Astrocyte (in vitro differentiated cells and primary cell): Measurements from ENCODE around the gene PPP1R12B. TPM values are rescaled to one million over a fixed set of nuclear protein-coding genes. Genes with fewer than 3 reads are reported as not detected.
"Not testable (repeated sequence)": the region's sequence is repeated elsewhere in the genome, so short reads cannot be mapped to it uniquely, and the experiment has no call there.

ENCODE experiments used
- DNase-seq: peaks from one replicate; pipeline ENCODE4 v3.0.0-alpha.2; 2010; ENCODE audit warnings: low read depth
- FAIRE-seq: peaks from 2 replicates; lab custom pipeline; 2011; peaks lifted over from hg19 to GRCh38; lab: Jason Lieb, UNC
- H2AFZ ChIP-seq: 2 replicates; pipeline ENCODE4 v1.6.0; 2012; ENCODE audit warnings: low read depth, low read length, inconsistent platforms
- H3K27ac ChIP-seq: 2 replicates; pipeline ENCODE4 v1.5.1; 2011; ENCODE audit warnings: low read depth, low read length, inconsistent platforms
- H3K27me3 ChIP-seq: 2 replicates; pipeline ENCODE4 v1.6.0; 2011; ENCODE audit warnings: low read length, inconsistent platforms; ENCODE audit not compliant: insufficient read depth
- H3K36me3 ChIP-seq: 2 replicates; pipeline ENCODE4 v1.5.1; 2011; ENCODE audit warnings: low read length, inconsistent platforms; ENCODE audit not compliant: insufficient read depth
- H3K4me1 ChIP-seq: 2 replicates; pipeline ENCODE4 v1.5.1; 2011; ENCODE audit warnings: low read length, inconsistent platforms; ENCODE audit not compliant: insufficient read depth
- H3K4me2 ChIP-seq: 2 replicates; pipeline ENCODE4 v1.6.0; 2012; ENCODE audit warnings: low read length, inconsistent platforms
- H3K4me3 ChIP-seq: 2 replicates; pipeline ENCODE4 v1.5.1; 2011; ENCODE audit warnings: low read depth, mild to moderate bottlenecking, low read length, inconsistent platforms; ENCODE audit not compliant: insufficient read depth
- H3K79me2 ChIP-seq: 2 replicates; pipeline ENCODE4 v1.6.0; 2012; ENCODE audit warnings: mild to moderate bottlenecking, low read length, inconsistent platforms; ENCODE audit not compliant: insufficient read depth
- H3K9ac ChIP-seq: 2 replicates; pipeline ENCODE4 v1.6.0; 2012; ENCODE audit warnings: mild to moderate bottlenecking, low read length, inconsistent platforms
- H3K9me3 ChIP-seq: 2 replicates; pipeline ENCODE4 v1.5.1; 2012; ENCODE audit warnings: low read depth, mild to moderate bottlenecking, low read length, inconsistent platforms; ENCODE audit not compliant: insufficient read depth
- H4K20me1 ChIP-seq: 2 replicates; pipeline ENCODE4 v1.6.0; 2012; ENCODE audit warnings: low read length, inconsistent platforms; ENCODE audit not compliant: insufficient read depth
- H3K27ac Mint-ChIP-seq: one replicate; pipeline ENCODE4 v1.8.0; 2021; ENCODE audit warnings: mild to moderate bottlenecking, mixed read lengths; ENCODE audit not compliant: unreplicated experiment
- H3K27me3 Mint-ChIP-seq: one replicate; pipeline ENCODE4 v1.8.0; 2021; ENCODE audit warnings: low read depth, mixed read lengths; ENCODE audit not compliant: unreplicated experiment
- H3K36me3 Mint-ChIP-seq: one replicate; pipeline ENCODE4 v1.8.0; 2021; ENCODE audit warnings: low read depth, mixed read lengths; ENCODE audit not compliant: unreplicated experiment
- H3K4me1 Mint-ChIP-seq: one replicate; pipeline ENCODE4 v1.8.0; 2021; ENCODE audit warnings: low read depth, mixed read lengths; ENCODE audit not compliant: unreplicated experiment
- H3K4me3 Mint-ChIP-seq: one replicate; pipeline ENCODE4 v1.8.0; 2021; ENCODE audit warnings: mild to moderate bottlenecking, moderate library complexity, mixed read lengths; ENCODE audit not compliant: unreplicated experiment
- H3K9me3 Mint-ChIP-seq: one replicate; pipeline ENCODE4 v1.8.0; 2021; ENCODE audit warnings: mild to moderate bottlenecking, mixed read lengths; ENCODE audit not compliant: unreplicated experiment
- EZH2 ChIP-seq: IDR thresholded peaks from 2 replicates; pipeline ENCODE4 v1.6.1; 2012; ENCODE audit warnings: mild to moderate bottlenecking, low read length, inconsistent platforms; ENCODE audit not compliant: insufficient read depth
- total RNA-seq: library from RNA; stranded (reverse); gene quantifications from 2 replicates; pipeline ENCODE4 v1.2.1, GENCODE V29; 2021
- TF ChIP-seq, protein P1 (sequence below): IDR thresholded peaks from 2 replicates; pipeline ENCODE4 v1.5.1; 2011; ENCODE audit warnings: low read depth, mild to moderate bottlenecking, inconsistent platforms, low read length, moderate library complexity; ENCODE audit not compliant: insufficient read depth

Gene PPP1R12B
- total RNA-seq, 1 donor from 2014 or later, result 12.2 TPM

DNA sequence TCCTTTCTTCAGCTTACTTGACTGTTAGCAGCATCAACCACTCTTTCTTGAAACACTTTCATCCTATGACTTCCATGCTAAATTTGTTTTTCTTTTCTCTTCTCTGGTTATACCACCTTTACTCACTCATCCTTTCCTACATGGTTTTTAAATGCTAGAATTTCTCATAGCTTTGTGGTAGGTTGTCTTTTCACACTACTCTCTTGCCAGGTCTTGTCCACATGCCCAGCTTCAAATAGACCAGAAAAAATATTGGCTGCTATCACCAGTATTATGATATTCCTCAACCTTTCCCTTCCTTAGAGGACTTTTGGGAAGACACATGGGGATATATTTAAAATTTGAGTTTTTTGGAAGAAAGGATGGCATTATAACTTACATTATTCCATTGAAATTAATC, 48.8 kb downstream of the PPP1R12B start:
- DNase-seq (no peak), FAIRE-seq (no peak)
- H3K4me1 ChIP-seq, result peaks cover 9% of the 10 kb centered on the region
- no peaks in the 10 kb centered on the region for H3K9me3 Mint-ChIP-seq
- no peak overlapping the region for H3K4me3 ChIP-seq
- H3K27ac ChIP-seq, result no peak overlapping the region
- H3K27me3 Mint-ChIP-seq, result no peaks in the 10 kb centered on the region
- TF ChIP-seq, protein P1, sequence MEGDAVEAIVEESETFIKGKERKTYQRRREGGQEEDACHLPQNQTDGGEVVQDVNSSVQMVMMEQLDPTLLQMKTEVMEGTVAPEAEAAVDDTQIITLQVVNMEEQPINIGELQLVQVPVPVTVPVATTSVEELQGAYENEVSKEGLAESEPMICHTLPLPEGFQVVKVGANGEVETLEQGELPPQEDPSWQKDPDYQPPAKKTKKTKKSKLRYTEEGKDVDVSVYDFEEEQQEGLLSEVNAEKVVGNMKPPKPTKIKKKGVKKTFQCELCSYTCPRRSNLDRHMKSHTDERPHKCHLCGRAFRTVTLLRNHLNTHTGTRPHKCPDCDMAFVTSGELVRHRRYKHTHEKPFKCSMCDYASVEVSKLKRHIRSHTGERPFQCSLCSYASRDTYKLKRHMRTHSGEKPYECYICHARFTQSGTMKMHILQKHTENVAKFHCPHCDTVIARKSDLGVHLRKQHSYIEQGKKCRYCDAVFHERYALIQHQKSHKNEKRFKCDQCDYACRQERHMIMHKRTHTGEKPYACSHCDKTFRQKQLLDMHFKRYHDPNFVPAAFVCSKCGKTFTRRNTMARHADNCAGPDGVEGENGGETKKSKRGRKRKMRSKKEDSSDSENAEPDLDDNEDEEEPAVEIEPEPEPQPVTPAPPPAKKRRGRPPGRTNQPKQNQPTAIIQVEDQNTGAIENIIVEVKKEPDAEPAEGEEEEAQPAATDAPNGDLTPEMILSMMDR, result no peak
- TF ChIP-seq EZH2, result no peak
- no peak overlapping the region for H2AFZ ChIP-seq
- H3K4me3 Mint-ChIP-seq, result no peak overlapping the region
- H3K9ac ChIP-seq, result no peak overlapping the region
- no peaks in the 10 kb centered on the region for H3K27me3 ChIP-seq
- H3K27ac Mint-ChIP-seq, result no peak overlapping the region
- H4K20me1 ChIP-seq, result no peaks in the 10 kb centered on the region
- peaks cover 11% of the 10 kb centered on the region for H3K4me1 Mint-ChIP-seq
- no peaks in the 10 kb centered on the region for H3K9me3 ChIP-seq
- no peaks in the 10 kb centered on the region for H3K79me2 ChIP-seq
- H3K36me3 Mint-ChIP-seq, result no peaks in the 10 kb centered on the region
- no peak overlapping the region for H3K4me2 ChIP-seq
- no peaks in the 10 kb centered on the region for H3K36me3 ChIP-seq

DNA sequence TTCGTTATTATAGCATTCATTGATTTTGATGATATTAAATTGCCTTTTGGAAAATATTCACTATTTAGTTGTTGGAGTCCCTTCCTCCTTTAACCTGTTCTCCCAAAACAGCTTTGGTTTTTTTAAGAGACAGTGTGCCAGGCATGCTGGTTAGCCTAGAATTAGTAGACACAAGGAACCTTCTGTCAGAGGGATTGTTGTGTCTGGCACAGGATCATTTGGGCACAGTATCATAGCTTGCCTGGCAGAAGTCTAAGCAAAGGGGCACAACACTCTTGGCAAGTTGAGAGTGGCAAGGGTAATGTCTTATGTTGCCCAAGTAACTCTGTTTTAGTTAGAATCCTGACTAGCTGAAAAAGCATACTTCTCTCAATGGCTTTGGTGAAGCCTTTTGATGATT, 49.9 kb downstream of the PPP1R12B start:
- H3K9me3 ChIP-seq, H3K4me3 ChIP-seq, H3K36me3 ChIP-seq, H3K4me3 Mint-ChIP-seq, FAIRE-seq, H2AFZ ChIP-seq, H3K27me3 Mint-ChIP-seq, H3K9me3 Mint-ChIP-seq, H3K79me2 ChIP-seq, H3K27me3 ChIP-seq, DNase-seq, H3K4me1 ChIP-seq, H3K27ac ChIP-seq, H3K4me2 ChIP-seq, H4K20me1 ChIP-seq, H3K36me3 Mint-ChIP-seq, H3K27ac Mint-ChIP-seq, H3K9ac ChIP-seq: not testable (repeated sequence)
- H3K4me1 Mint-ChIP-seq, result peaks cover 11% of the 10 kb centered on the region

DNA sequence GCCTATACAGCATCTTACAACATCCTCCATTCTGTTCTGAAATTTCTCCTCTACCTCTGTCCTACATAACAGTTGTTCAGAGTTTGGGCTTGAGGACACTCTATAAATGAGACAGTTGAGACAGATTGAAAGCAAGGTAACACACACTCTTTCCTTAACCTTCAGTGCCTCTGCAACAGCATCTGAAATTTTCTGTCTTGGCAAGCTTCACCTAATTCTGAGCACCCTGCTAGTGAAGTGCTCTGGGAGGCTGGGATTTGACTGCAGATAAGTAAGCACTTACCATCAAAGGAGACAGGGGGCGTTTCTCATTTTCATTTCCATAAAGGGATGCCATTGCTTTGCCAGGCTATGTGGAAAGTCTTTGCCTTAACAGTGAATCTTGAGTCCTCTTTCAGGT, 53.3 kb downstream of the PPP1R12B start:
- not testable (repeated sequence) for H3K4me2 ChIP-seq, H3K9me3 Mint-ChIP-seq, H3K4me3 ChIP-seq, H4K20me1 ChIP-seq, H2AFZ ChIP-seq, H3K27me3 ChIP-seq, H3K4me1 Mint-ChIP-seq, H3K79me2 ChIP-seq, H3K27ac ChIP-seq, FAIRE-seq, H3K36me3 ChIP-seq, H3K27ac Mint-ChIP-seq, H3K9ac ChIP-seq, H3K4me3 Mint-ChIP-seq, H3K36me3 Mint-ChIP-seq, H3K9me3 ChIP-seq, H3K4me1 ChIP-seq, H3K27me3 Mint-ChIP-seq, DNase-seq

DNA sequence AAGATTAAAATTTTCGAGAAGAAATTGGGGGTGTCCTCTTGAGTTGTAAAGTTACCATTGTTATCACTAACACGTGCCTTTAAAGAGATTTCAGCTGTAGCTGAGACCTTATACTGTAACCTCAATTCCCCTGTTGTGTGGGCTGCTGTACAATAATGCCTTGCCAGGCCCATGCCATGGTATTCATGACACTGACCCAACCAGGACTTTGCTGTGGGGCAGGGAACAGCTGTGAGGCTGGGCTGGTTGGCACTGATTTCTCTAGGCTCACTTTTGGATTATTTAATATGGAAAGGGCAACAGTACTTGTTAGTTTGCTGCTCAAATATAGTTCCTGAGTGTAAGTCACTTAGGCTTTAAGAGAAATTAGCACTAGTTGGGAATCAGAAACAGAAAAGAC, 54.9 kb downstream of the PPP1R12B start:
- not testable (repeated sequence) for H3K4me3 Mint-ChIP-seq, H3K27ac Mint-ChIP-seq, H3K27ac ChIP-seq, H3K9me3 ChIP-seq, H3K27me3 Mint-ChIP-seq, H3K36me3 ChIP-seq, H4K20me1 ChIP-seq, FAIRE-seq, H3K4me3 ChIP-seq, H3K4me2 ChIP-seq, H3K9me3 Mint-ChIP-seq, H3K27me3 ChIP-seq, H3K79me2 ChIP-seq, H2AFZ ChIP-seq, DNase-seq, H3K4me1 ChIP-seq, H3K9ac ChIP-seq, H3K36me3 Mint-ChIP-seq, H3K4me1 Mint-ChIP-seq
